Ascending aorta (tissue), 2 donors: ENCODE results near the gene TMEFF1. TPM values are rescaled to one million over a fixed set of nuclear protein-coding genes. Genes with fewer than 3 reads are reported as not detected.
"Not testable (repeated sequence)": the region's sequence is repeated elsewhere in the genome, so short reads cannot be mapped to it uniquely, and the experiment has no call there.

Experiments used
- DNase-seq, 2 donors: peaks; one replicate each; pipeline ENCODE4 v3.0.0-alpha.2; 2019; ENCODE audit warnings: low spot score in 2 of 2
- H3K27ac ChIP-seq, 2 donors: fragments of 200-600 bp; sonication (generic); one replicate each; pipeline ENCODE4 v1.5.1; 2016 to 2017; ENCODE audit warnings: mild to moderate bottlenecking in 1 of 2
- H3K27me3 ChIP-seq: fragments of 200-600 bp; sonication (generic); one replicate; pipeline ENCODE4 v1.5.1; 2017
- H3K36me3 ChIP-seq, 2 donors: fragments of 200-600 bp; sonication (generic); one replicate each; pipeline ENCODE4 v1.5.1; 2016
- H3K4me1 ChIP-seq, 2 donors: fragments of 200-600 bp; sonication (generic); one replicate each; pipeline ENCODE4 v1.5.1; 2016 to 2017; ENCODE audit warnings: mild to moderate bottlenecking in 1 of 2
- H3K4me3 ChIP-seq, 2 donors: fragments of 200-600 bp; sonication (generic); one replicate each; pipeline ENCODE4 v1.5.1; 2016 to 2017; ENCODE audit warnings: mild to moderate bottlenecking in 1 of 2
- H3K9me3 ChIP-seq, 2 donors: fragments of 200-600 bp; sonication (generic); one replicate each; pipeline ENCODE4 v1.5.1; 2016
- intact Hi-C: fragments of 100-400 bp; cut with DNase I; formaldehyde crosslinking; loops from one replicate; pipeline ENCODE4 v1.15.1; 2023
- total RNA-seq: library from RNA; depleted of rRNA; stranded (reverse); fragments of >200 nt; gene quantifications from one replicate; pipeline ENCODE4 v1.1.0, GENCODE V29; 2016
- TF ChIP-seq, protein P1 (sequence below), 3 experiments: fragments of 200-600 bp in 2 of 3; fragments of 450-650 bp in 1 of 3; sonication (generic) in 2 of 3; IDR thresholded peaks; one replicate each; pipeline ENCODE4 v1.5.1; 2016 to 2019; ENCODE audit warnings: antibody characterized with exemption in 3 of 3, mild to moderate bottlenecking in 1 of 3, moderate library complexity in 1 of 3

TMEFF1 gene
- total RNA-seq, 1 donor from 2014 or later: not detected

DNA sequence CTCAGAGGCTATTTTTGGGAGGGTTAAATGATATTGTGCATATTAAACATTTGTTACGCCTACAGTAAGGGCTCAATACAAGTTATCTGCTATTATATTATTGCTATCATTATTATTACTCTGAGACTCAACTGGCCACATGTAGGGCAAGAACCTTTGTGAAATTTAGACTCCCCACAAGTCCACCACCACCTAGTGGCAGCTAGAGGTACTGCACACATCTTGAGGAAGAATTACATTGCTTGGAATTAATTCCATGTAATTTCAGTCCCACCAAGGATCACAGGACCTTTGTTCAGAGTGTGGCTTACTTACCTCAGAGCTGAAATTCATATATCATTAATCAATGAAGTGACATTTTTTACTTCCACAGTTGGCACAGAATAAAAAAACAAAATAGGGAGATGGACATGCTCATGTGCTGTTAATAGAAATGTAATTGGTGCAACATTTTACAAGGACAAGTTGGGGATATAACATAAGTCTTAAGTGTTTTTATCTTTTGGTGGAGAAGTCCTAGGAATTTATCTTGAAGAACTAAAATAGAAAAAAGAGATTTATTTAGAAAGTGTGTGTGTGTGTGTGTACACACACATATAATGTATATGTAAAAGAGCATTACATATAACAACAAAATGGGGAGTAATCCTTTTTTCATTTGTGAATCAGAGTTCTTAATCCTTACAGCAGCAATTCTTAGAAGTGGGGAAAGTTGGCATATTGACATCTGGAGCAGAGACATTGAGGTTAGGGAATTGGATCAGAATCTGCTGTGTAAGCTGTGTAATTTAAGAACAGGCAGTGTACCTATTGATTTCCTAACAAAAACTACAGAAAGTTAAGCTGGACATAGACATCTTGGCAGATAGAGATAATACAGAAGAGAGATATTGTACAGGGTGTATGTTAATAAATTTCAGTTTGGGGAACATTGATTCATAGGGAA is 34.8 kb upstream of the TMEFF1 start:
- DNase-seq: peak in 1 of 2 donors; percentile 90
- H3K36me3 ChIP-seq: no peaks in the 10 kb centered on the region
- no peaks in the 10 kb centered on the region for H3K27me3 ChIP-seq
- TF ChIP-seq, protein P1, sequence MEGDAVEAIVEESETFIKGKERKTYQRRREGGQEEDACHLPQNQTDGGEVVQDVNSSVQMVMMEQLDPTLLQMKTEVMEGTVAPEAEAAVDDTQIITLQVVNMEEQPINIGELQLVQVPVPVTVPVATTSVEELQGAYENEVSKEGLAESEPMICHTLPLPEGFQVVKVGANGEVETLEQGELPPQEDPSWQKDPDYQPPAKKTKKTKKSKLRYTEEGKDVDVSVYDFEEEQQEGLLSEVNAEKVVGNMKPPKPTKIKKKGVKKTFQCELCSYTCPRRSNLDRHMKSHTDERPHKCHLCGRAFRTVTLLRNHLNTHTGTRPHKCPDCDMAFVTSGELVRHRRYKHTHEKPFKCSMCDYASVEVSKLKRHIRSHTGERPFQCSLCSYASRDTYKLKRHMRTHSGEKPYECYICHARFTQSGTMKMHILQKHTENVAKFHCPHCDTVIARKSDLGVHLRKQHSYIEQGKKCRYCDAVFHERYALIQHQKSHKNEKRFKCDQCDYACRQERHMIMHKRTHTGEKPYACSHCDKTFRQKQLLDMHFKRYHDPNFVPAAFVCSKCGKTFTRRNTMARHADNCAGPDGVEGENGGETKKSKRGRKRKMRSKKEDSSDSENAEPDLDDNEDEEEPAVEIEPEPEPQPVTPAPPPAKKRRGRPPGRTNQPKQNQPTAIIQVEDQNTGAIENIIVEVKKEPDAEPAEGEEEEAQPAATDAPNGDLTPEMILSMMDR (IDR thresholded peaks at IDR 0.05): peak; percentile 42 to 94 (median 90)
- H3K4me1 ChIP-seq: peaks cover 0 to 3% of the 10 kb centered on the region in 2 donors
- H3K4me3 ChIP-seq: no peak overlapping the region
- no peak overlapping the region for H3K27ac ChIP-seq
- intact Hi-C loops: loop anchor here (5.0 kb wide), 2 partner anchors 159 to 621 kb away; no protein-coding TSS in a partner anchor
- no peaks in the 10 kb centered on the region for H3K9me3 ChIP-seq

- DNase-seq: no peak
- TF ChIP-seq, protein P1 (IDR thresholded peaks at IDR 0.05): no peak
- intact Hi-C loops: no loop called here
Measured at GRCh38 chr9:100440071-100440470, 32.9 kb upstream of the TMEFF1 start.

GRCh38 chr9:100440487-100440886 is 32.5 kb upstream of the TMEFF1 start:
- H3K36me3 ChIP-seq, H3K9me3 ChIP-seq, H3K4me3 ChIP-seq, DNase-seq, intact Hi-C loops, H3K27ac ChIP-seq, H3K27me3 ChIP-seq, H3K4me1 ChIP-seq: not testable (repeated sequence)

More at GRCh38 chr9:100440071-100440470, 32.9 kb upstream of the TMEFF1 start:
- H3K27me3 ChIP-seq: no peaks in the 10 kb centered on the region
- H3K36me3 ChIP-seq: no peaks in the 10 kb centered on the region
- H3K4me3 ChIP-seq: no peak overlapping the region
- no peaks in the 10 kb centered on the region for H3K9me3 ChIP-seq
- no peak overlapping the region for H3K27ac ChIP-seq
- peaks cover 0 to 3% of the 10 kb centered on the region in 2 donors for H3K4me1 ChIP-seq

DNA sequence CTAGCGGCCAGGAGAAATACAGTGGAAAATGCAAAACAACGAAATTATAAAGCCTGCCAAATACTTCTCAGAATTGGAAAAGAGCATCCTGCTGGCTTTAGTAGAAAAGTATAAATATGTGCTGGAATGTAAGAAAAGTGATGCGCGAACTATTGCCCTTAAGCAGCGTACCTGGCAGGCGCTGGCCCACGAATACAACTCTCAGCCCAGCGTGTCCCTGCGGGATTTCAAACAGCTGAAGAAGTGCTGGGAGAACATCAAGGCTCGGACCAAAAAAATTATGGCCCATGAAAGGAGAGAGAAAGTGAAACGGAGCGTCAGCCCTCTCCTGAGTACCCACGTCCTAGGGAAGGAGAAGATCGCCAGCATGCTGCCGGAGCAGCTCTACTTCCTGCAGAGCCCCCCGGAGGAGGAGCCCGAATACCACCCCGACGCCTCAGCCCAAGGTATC is 31.0 kb upstream of the TMEFF1 start:
- Histone ChIP-seq H3K4me3 (peak overlapping the region in 1 of 2 donors; percentile 40), H3K36me3 (no peaks in the 10 kb centered on the region), H3K4me1 (peaks cover 0 to 3% of the 10 kb centered on the region in 2 donors), H3K9me3 (no peaks in the 10 kb centered on the region), H3K27ac (no peak overlapping the region), H3K27me3 (no peaks in the 10 kb centered on the region)
- intact Hi-C loops: no loop called here
- TF ChIP-seq, protein P1 (IDR thresholded peaks at IDR 0.05): no peak
- no peak for DNase-seq

DNA sequence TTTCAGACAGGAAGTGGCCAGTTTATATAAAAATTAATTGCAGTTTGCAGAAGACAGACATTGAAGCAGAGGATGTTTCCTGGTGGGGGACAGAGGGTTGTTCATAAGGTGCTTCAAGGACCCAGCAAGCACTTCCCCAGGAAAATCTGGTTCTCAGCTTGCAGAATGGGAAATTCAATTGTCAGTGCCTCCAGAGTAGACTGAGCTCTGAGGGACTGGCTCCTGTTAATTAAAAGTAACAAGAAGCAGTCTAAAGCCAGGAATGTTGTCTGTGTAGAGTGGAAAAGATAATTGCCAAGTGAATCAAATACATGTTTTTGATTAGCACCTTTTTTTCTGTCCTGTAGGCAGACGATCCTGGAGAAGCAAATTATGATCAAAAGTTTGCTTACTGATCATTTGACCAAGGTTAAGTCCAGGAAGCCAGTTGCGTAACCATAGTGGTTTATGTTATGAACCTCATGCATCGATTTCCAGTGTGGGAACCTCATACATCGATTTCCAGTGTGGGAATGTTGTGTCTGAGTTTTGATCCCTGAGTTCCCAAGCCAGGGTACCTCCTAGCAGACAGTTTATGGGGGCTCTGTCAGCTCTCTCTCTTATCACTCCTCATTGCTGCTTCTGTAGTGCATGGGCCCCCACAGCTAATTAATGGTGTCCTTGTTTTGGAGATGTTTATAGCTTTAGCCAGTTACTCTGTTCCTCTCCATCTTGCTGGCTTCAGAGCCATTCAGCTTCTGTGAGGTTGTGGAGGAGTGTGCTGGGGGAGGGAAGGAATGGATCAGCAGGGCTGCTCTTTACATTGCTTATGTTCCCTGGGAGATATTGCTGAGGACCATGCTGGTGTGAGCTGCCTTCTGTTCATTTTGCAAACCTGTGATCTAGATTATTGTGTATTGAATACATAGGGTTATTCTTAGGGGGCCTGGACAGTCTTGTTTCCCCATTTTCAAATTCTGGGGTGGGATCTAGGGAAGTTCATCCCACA is 28.9 kb upstream of the TMEFF1 start:
- no peak overlapping the region for H3K27ac ChIP-seq
- no peak overlapping the region for H3K4me3 ChIP-seq
- peaks cover 0 to 3% of the 10 kb centered on the region in 2 donors for H3K4me1 ChIP-seq
- H3K9me3 ChIP-seq: no peaks in the 10 kb centered on the region
- no peaks in the 10 kb centered on the region for H3K36me3 ChIP-seq
- no peak for DNase-seq
- intact Hi-C loops: no loop called here
- TF ChIP-seq, protein P1 (IDR thresholded peaks at IDR 0.05): no peak
- no peaks in the 10 kb centered on the region for H3K27me3 ChIP-seq
